GM18499 (cell line): ENCODE measurements around the gene FAM151A.
"Not testable (repeated sequence)": the region's sequence is repeated elsewhere in the genome, so short reads cannot be mapped to it uniquely, and the experiment has no call there.

ENCODE experiments used
- ATAC-seq: cut with Tn5 transposase; IDR thresholded peaks from one replicate; pipeline ENCODE4 v1.9.1; 2021; ENCODE audit warnings: moderate number of reproducible peaks; ENCODE audit not compliant: insufficient read depth, unreplicated experiment

Gene FAM151A

DNA sequence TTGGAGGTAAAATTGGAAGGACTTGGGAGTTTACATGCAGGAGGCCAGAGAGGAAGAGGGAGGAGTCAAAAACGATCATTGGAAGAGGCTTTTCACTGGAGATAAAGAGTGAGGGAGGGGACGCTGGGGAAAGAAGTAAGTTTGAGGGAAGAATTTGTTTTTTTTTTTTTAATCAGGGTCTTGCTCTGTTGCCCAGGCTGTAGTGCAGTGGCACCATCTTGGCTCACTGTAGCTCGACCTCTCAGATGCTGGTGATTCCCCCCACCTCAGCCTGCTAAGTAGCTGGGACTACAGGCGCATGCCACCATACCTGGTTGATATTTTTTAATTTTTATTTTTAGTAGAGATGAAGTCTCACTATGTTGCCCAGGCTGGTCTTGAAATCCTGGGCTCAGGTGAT, 17.0 kb upstream of the FAM151A start:
- ATAC-seq, result no peak

DNA sequence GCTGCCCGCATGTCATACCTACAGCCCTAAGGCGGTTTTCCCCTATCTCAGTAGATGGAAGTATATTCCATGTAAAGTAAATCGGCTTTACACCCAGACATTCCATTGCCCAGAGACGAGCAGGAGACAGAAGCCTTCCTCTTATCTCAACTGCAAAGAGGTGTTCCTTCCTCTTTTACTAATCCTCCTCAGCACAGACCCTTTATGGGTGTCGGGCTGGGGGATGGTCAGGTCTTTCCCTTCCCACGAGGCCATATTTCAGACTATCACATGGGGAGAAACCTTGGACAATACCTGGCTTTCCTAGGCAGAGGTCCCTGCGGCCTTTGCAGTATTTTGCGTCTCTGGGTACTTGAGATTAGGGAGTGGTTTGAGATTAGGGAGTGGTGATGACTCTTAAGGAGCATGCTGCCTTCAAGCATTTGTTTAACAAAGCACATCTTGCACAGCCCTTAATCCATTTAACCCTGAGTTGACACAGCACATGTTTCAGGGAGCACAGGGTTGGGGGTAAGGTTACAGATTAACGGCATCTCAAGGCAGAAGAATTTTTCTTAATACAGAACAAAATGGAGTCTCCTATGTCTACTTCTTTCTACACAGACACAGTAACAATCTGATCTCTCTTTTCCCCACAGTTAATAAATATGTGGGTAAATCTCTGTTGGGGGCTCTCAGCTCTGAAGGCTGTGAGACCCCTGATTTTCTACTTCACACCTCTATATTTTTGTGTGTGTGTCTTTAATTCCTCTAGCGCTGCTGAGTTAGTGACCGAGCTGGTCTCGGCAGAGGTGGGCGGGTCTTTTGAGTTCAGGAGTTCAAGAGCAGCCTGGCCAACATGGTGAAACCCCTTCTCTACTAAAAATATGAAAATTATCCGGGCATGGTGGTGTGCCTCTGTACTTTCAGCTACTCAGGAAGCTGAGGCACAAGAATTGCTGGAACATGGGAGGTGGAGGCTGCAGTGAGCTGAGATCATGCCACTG, 13.4 kb upstream of the FAM151A start:
- ATAC-seq, result not testable (repeated sequence)

DNA sequence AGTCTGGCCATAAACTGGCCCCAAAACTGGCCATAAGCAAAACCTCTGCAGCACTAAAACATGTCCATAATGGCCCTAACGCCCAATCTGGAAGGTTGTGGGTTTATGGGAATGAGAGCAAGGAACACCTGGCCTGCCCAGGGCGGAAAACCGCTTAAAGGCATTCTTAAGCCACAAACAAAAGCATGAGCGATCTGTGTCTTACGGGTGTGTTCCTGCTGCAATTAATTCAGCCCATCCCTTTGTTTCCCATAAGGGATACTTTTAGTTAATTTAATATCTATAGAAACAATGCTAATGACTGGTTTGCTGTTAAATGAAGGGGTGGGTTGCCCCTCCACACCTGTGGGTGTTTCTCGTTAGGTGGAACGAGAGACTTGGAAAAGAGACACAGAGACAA, 12.5 kb upstream of the FAM151A start:
- ATAC-seq, result not testable (repeated sequence)

DNA sequence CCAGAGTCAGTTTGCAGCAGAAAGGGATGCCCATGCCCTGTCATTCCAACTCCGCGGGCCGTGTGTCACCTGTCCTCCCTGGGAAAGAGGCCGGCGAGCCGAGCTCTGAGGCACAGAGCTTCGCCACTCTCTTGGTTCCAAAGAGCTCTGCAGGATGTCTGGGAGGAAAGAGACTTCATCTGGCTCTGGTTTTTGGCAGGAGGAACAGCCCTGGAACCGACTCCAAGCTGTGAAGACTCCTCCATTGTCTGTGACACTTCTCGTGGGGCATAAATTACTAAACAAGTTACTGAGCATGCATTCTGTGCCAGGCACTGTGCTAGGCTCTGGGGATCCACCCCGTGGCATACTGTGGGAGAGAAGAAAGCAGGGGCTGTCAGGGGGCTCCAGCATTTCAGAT, 3.9 kb upstream of the FAM151A start:
- ATAC-seq, result no peak

DNA sequence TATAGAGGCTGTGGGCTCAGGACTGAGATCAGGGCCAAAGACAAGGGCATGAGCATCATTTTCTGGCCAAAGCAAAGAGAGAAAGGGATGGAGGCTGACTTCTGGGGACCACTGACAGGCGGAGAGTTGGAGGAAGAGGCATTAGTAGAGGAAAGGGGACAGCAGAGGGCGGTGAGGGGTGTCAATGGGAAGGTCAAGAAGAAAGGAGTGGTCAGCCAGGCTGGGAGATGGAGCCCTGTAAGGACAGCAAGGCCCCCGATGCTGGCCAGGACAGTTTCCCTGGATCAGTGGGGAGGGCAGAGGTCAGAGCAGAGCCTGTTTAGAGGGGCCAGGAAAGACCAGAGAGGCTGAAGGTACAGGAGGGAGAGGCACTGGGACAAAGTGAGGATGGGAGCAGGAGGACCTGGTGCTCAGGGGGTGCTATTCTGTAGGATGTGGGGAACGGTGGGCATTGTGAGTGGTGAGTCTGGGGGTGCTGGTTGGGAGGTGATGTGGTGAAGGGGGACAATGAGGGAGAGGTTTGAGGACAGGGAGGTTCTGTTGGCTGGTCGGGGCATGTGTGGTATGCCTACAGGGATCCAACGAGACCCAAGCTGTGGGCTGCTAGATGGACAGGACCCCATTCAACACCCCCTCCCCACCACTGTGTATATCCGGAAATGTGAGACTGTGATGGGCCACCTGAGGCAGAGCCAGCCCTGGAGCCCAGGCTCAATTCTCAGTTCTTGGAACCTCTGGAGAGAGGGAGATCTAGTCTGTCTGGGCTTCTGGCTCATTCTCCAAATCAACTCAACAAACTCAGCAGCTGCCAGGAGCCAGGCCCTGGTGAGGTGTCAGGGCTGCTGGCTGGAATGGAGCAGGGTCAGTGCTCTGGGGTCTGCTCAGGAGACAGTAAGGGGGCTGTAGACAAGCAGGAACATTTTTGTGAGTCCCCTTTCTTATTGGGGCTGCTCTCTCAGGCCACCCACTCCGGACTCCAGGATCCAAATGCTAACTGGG, 1.4 kb upstream of the FAM151A start:
- no peak for ATAC-seq

DNA sequence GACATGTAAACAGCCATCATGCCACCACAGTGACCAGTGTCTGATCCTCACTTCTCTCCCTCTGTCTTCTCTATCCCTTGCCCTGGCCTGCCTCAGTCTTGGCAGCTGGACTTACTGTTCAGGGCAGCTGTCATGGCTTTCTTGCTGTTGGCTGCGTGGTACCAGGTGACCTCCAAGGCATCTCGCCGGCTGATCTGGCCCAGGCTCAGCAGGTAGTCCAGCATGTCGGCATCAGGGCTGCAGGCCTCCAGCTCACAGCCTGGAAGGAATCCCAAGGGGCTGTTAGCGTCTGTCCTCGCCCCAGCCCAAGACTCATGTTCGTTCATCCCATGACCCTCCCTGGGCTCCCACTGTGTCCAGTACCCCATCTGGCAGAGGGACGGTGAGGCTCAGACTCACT, 3.6 kb downstream of the FAM151A start:
- ATAC-seq, result no peak

DNA sequence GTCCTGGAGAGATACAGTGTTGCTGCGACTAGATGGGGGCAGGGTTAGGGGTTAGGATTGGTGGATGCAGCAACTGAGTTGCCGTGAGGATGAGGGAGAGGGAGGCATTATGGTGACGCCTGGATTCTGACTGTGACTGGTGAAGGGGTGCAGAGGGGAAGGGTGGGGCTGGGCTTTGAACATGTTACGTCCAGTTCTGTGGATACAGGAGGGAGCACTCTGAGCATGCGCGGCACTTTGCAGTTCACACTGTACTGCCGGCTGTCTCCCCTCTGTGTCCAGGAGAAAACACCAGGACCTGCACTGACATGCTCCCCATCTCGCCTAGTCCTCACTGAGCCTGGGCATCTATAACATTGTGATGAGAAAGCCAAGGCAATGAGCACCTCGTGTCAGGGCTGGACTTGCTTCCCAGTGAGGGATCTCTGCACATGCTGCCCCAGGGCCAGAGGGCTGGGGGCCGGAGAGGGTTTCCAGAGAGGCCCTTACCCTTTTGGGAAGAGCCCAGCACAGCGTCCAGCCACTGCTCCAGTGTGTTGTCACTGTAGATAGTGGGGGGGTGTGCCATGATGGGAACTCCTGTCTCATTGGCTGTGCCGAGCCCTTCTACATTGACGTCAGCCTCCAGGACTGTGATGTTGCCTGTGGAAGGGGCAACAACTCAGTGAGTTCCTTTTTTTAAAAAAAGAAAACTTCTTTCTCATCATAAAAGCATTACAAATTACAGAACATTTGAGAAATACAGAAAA, 7.6 kb downstream of the FAM151A start:
- no peak for ATAC-seq

DNA sequence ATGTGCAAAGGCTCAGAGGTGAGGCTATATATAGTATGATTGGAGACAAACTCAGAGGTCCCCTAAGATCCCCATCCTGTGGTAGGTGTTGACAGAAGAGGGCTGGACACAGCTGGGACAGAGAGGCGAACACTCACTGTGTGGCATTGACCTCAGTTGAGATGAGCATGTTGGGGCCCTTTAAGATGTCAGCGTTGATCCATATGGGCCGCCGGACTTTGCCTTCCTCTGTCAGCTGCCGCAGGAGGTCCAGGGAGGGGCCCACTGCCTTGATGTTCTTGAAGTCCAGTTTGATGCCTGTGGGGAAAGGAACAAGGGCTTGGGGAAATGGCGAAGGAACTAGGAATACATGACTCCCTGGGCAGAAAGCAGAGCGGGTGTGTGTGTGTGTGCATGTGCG, 8.8 kb downstream of the FAM151A start:
- ATAC-seq, result no peak

DNA sequence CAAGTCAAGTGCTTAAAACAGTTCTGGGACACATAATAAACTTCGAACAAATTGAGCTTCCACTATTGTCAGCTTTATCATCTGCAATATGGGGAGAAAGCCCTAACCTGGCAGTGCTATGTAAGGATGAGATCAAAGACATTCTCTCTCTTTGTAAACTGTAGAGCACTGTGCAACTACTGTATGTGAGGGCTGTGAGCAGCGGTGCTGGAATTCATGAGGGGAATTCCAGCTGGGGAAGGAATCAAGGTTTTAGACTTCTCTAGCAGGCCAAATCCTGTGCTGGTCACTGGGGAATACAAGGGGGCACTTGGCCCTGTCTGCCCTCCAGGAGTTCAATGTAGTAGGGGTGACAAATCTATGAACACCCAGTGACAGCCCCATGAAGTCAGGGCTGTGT, 9.3 kb downstream of the FAM151A start:
- no peak for ATAC-seq

DNA sequence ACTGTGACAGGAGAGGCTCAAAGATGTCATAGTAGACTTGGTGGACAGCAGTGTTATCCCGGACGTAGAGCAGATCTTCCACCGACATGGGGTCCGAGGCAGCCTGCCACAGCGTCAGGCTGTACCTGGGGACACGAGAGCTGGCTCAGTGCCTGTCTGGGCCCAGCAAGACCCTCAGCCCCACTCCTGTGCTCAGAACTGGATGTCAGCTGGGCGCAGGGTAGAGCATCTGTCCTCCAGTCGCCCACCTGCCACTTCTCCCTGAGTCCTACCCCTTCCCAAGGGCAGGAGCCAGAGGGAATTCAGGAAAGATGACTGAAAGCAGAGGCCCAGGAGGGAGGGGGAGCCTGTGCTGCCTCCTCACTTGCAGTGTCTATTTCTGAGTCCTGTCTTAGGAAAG, 11.7 kb downstream of the FAM151A start:
- ATAC-seq, result no peak

DNA sequence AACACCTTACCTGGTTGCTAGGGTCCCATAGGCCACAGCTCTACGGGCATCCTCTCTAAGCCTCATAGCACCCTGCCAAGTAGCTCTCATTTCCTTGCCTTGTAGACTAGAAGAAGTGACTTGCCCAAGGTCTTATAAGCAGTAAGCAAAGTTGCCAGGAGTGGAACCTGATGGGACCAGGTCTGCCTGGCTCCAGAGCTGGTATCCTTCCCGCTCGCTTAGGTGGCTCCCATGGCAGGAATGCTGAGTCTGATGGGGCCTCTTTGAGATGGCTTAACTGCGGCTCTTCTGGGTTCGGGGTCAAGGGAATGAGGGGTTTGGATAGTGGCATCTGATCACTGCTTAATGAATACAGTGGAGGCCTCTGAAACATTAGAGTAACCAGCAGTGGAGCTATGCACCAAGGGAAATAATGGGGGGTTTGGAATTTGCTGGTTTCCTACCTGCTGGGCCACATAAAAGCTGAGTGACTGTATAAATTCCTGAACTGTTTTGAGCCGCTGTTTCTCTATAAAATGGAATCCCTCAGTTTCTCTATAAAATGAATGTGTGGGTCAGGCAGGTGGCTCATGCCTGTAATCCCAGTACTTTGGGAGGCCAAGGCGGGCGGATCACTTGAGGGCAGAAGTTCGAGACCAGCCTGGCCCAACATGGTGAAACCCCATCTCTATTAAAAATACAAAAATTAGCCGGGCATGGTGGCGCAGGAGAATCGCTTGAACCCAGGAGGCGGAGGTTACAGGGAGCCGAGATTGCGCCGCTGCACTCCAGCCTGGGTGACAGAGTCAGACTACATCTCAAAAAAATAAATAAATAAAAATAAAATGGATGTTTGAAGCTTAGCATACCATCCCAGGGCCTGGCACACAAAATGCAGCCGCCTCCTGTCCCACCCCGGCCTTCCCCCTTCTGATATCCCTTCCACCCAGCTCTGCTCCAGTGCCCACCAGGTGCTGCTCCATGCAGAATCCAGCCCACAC, 12.4 kb downstream of the FAM151A start:
- no peak for ATAC-seq

DNA sequence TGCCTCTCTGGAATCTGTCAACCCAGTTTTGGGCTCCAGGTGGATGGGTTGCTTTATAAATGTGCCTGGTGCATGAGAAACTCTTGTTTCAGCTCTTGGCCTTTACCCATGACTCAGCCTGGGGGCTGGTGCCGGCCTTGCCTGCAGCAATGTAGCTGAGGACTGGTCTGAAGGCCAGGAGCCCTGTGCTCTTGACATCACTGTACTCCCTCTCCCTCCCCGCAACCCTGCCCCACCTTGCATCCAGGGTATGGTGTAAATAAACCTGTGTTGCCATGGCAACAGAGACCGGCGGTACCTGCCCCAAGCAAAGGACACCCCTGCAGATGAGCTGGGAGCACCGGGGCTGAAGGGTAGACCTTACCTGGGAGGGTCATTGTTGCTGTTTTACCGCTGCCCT, 13.3 kb downstream of the FAM151A start:
- ATAC-seq, result no peak

DNA sequence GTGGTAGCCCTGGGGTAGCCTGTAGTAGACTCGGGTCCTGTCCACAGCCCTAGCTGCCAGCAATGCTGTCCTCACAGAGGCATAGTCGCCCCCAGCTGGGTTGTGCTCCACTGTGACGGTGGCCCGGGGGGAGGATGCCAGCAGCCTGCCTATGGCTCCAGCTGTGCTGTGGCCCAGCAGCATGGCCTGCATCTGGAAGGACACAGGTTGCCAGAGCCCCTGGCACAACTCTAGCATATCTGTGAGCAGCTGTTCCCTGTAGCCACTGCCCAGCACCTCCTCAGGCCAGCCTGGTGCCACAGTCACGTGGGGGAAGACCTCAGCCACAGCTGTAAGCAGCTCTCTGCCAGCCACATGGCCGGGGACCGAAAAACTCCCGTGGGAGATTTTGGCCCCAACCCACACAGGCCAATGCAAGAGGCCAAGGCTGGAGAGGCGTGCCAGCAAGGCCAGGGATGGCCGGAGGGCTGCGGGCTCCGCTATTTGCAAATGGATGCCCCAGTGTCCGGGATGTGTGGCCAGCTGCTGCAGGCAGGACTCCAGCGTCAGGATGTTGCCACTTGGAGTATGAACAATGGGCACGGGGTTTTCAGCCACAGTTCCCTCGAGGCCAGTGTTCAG, 13.9 kb downstream of the FAM151A start:
- no peak for ATAC-seq

DNA sequence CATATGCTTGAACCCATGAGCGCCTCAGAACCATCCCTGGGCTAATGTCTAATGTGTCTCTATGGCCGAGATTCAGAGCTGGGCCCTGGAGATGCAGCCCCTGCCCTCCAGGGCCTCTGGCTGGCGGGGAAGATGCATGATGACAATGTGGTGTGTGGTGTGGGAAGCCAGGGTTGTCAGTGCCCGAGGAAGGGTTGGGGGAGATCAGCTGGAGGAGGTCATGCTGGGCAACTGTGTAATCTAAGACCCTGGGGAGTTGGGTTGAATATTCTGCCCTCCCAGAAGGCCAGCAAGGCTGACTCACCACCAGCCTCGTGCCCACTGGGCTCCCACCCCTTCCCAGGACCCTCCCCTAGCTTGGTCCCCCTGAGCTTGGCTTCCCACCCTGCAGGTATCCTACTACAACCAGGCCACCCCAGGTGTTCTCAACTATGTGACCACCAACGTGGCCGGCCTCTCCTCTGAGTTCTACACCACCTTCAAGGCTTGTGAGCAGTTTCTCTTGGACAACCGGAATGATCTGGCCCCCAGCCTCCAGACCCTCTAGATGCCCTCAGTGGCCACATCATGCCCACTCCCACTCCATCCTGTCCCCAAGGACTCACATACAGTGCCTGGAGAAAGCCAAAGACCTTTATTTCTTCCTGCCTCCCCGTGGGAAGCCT, 14.6 kb downstream of the FAM151A start:
- ATAC-seq, result no peak

DNA sequence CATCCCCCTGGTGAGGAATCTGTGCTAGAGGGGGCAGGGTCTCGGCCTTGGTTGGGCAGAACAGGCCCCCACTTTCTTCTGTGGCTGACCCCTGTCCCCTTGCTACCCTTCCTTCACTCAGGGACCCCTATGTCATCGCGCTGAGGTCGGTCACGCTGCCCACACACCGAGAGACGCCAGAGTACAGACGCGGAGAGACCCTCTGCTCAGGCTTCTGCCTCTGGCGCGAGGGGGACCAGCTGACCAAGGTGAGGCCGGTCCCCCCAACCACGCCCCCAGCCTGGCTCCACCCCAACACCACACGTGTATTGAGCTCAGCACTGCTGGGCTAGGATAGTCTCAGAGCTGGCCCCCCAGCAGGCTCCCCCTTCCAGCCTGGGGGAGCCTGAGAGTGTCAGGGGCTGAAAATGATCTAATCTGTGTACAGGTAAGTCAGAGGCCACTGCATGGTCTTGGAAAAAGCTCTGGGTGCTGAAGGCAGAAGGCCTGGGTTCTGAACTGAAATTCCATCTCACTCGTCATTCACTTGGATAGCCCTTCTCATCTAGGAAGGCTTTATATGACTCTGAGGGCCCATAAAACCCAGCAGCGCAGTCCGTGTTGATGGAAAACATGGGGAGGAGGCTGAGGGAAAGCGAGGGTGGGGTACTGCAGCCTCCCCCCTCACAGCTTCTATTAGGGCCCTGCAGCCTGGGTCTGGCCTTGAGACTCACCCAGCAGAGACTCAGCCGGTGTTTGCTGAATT, 15.3 kb downstream of the FAM151A start:
- ATAC-seq, result no peak

DNA sequence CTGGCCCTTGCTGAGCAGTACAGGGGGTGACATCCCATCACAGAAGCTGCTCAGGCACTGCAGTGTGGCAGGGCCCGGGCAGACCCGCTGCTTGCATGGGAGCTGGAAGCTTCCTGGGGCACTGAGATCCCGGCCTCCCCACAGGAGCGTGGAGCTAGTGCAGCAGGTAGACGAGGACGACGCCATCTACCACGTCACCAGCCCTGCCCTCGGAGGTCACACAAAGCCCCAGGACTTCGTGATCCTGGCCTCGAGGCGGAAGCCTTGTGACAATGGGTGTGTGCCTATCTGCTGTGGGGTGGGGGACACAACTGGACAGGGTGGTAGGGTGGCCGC, 16.4 kb downstream of the FAM151A start:
- no peak for ATAC-seq

DNA sequence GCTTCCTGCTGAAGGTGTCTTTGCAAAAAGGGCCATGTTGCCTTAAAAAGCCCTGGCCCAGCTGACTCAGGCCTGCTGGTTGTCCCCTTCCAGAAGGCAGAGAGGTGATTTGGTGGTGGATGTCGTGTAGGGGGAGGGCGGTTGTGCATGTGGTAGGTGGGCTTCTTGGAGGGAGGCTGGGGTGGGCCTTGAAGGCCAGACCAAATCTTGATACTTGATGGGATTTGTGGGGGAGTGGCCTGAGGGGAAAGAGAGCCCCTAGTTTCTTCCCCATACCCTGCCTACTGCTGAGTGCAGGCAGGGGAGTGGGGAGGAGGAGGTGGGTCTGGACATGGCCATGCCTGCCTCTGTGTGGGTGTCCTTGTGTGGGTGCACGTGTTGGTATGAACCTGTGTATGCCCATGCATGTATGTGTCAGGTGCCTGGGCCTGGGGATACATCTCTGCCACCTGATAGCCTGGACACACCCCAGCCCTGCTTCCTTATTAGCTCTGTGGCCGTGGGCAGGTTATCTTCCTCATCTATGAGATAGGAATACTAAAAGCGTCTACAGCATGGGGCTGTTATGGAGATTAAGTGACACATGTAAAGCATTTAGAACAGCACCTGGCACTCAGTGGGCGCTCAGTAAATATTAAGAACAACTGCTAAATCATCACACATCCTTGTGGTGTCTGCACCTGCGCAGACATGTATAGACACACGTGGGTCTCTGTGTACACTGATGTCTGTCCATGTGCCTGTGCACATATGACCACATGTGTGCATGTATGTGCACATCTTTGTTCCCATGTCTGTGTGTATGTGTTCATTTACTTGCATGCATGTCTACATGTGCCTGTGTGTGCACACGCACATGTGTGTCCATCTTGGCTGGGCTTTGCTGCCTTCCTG, 17.0 kb downstream of the FAM151A start:
- no peak for ATAC-seq
